K562 (cell line): ENCODE data around the gene ZNF362. TPM values are rescaled to one million over a fixed set of nuclear protein-coding genes. Genes with fewer than 3 reads are reported as not detected.

Experiments
- BRD9 ChIP-seq: fragments of 450-650 bp; IDR thresholded peaks from 2 replicates; pipeline ENCODE4 v1.6.1; 2018; ENCODE audit warnings: low read depth; ENCODE audit not compliant: partially characterized antibody
- DDX20 ChIP-seq: fragments of 450-650 bp; IDR thresholded peaks from 2 replicates; pipeline ENCODE4 v1.6.1; 2016; ENCODE audit warnings: missing genetic modification characterization, low read depth, mild to moderate bottlenecking, missing compliant biosample characterization, moderate library complexity
- MAFF ChIP-seq: IDR thresholded peaks from 2 replicates; pipeline ENCODE4 v1.6.1; 2012; ENCODE audit warnings: low read length, improper control_type of control experiment
- MAFG ChIP-seq: fragments of 450-650 bp; conservative IDR thresholded peaks from 2 replicates; pipeline ENCODE4 v1.6.1; 2016; ENCODE audit warnings: missing genetic modification characterization, missing compliant biosample characterization
- MCM5 ChIP-seq: fragments of 450-650 bp; IDR thresholded peaks from 2 replicates; pipeline ENCODE4 v1.6.1; 2016; ENCODE audit warnings: low read depth
- MTF1 ChIP-seq: fragments of 250-450 bp; sonication (Bioruptor Pico); IDR thresholded peaks from 2 replicates; pipeline ENCODE4 v1.9.0; 2021; ENCODE audit warnings: moderate library complexity, mild to moderate bottlenecking, inconsistent platforms, borderline replicate concordance
- POLR2A ChIP-seq: fragments of 450-650 bp; conservative IDR thresholded peaks from 2 replicates; pipeline ENCODE4 v1.6.1; 2016
- RFX1 ChIP-seq: fragments of 450-650 bp; IDR thresholded peaks from 2 replicates; pipeline ENCODE4 v1.6.1; 2016; ENCODE audit warnings: mild to moderate bottlenecking, moderate library complexity
- SIN3B ChIP-seq: fragments of 450-650 bp; IDR thresholded peaks from 2 replicates; pipeline ENCODE4 v1.6.1; 2017; ENCODE audit warnings: low read depth, mild to moderate bottlenecking, moderate library complexity
- SMARCC2 ChIP-seq: fragments of 450-650 bp; IDR thresholded peaks from 2 replicates; pipeline ENCODE4 v1.6.1; 2017; ENCODE audit warnings: antibody characterized with exemption, moderate library complexity, mild to moderate bottlenecking, low read depth
- TBL1XR1 ChIP-seq, 2 experiments: IDR thresholded peaks; 2 replicates each; pipeline ENCODE4 v1.6.1; 2012; ENCODE audit warnings: improper control_type of control experiment in 2 of 2, low read length in 2 of 2, mild to moderate bottlenecking in 1 of 2
- TSC22D4 ChIP-seq: fragments of 450-650 bp; IDR thresholded peaks from 2 replicates; pipeline ENCODE4 v1.6.1; 2016; ENCODE audit warnings: missing genetic modification characterization, missing biosample characterization, control low read depth
- ZEB2 ChIP-seq: fragments of 450-650 bp; IDR thresholded peaks from 2 replicates; pipeline ENCODE4 v1.6.1; 2016
- ZNF143 ChIP-seq: sonication (generic); formaldehyde crosslinking; IDR thresholded peaks from 2 replicates; pipeline ENCODE4 v1.9.0; 2022; ENCODE audit warnings: mild to moderate bottlenecking, missing genetic modification reagents
- polyA plus RNA-seq, 8 experiments: library from polyadenylated mRNA; depleted of rRNA in 4 of 8; stranded (reverse) in 5 of 8; unstranded in 3 of 8; fragments of >200 nt; fragmentation: Nextera tagmentation in 2 of 8; fragmentation: Illumina TruSeq in 1 of 8; extraction: Ambion mirVana in 2 of 8; extraction: Trizol in 1 of 8; gene quantifications; 2 replicates each; pipeline versions ENCODE4 v1.2.1 to v1.2.3, GENCODE V29; 2011 to 2014; ENCODE audit warnings: inconsistent platforms in 1 of 8, missing spikeins in 1 of 8
- total RNA-seq, 7 experiments: library from RNA; depleted of rRNA in 6 of 7; stranded (reverse); fragments of >200 nt in 6 of 7; fragmentation: Illumina TruSeq in 2 of 7; extraction: Trizol in 2 of 7; gene quantifications; 2 replicates each; pipeline versions ENCODE4 v1.2.1 to v1.2.3, GENCODE V29; 2011 to 2021; ENCODE audit warnings: low replicate concordance in 1 of 7
- TF ChIP-seq, protein P1 (sequence below): fragments of 450-650 bp; formaldehyde crosslinking; IDR thresholded peaks from 2 replicates; pipeline ENCODE4 v1.4.0; 2022; ENCODE audit warnings: missing genetic modification characterization
- TF ChIP-seq, protein P2 (sequence below): fragments of 450-650 bp; IDR thresholded peaks from 2 replicates; pipeline ENCODE4 v1.6.1; 2018; ENCODE audit not compliant: partially characterized antibody
- TF ChIP-seq, protein P3 (sequence below): fragments of 250-450 bp; sonication (Bioruptor Pico); IDR thresholded peaks from 2 replicates; pipeline ENCODE4 v1.5.1; 2021; ENCODE audit warnings: mild to moderate bottlenecking
- TF ChIP-seq, protein P4 (sequence below): fragments of 450-650 bp; IDR thresholded peaks from 2 replicates; pipeline ENCODE4 v1.6.1; 2018; ENCODE audit warnings: mild to moderate bottlenecking, low read depth; ENCODE audit not compliant: partially characterized antibody

The ZNF362 gene
- total and polyA plus RNA-seq, 9 of the 15 experiments (the other 6 are each of a cell fraction or from before 2014, with no cell fraction given), result 0.01 to 1.1 (median 0.35) TPM; not detected in 1

DNA sequence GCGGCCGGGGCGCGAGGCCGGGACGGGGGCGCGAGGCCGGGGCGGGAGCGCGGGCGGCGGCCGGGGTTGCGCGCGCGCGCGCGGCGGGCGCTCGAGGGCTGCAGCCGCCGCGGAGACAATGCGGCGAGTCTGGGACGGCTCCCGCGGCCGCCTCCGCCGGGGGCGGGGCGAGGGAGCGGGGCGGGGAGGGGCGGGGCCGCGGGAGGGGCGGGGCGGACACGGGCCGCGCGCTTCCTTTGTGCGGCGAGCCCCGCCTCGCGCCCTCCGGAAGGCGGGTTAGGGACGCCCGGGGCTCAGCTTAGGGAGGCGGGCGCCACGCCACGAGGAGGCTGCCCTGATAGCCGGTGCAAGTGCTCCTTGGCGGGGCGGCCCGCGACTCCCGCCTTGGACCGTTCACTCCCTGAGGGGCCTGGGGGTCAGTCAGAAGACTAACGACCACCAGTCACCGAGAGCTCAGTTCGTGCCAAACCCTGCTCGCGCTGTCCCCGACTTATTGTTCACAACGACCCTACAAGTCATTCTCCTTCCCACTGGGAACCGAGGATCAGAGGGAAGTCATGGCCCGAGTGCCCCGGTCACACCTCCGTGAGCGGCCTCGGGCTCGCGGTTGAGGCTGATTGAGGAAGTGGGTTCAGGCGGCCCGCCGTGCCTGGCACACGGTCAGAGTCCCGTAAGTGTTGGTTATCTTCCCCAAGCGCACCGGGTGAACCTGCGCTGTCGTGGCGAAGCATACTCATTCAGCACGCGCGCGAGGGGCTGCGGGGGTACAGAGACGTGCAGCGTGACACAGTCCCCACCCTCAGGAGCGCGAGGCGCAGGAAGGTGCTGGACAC is 93.7 kb downstream of the ZNF362 start (continued):
- TF ChIP-seq, protein P1, sequence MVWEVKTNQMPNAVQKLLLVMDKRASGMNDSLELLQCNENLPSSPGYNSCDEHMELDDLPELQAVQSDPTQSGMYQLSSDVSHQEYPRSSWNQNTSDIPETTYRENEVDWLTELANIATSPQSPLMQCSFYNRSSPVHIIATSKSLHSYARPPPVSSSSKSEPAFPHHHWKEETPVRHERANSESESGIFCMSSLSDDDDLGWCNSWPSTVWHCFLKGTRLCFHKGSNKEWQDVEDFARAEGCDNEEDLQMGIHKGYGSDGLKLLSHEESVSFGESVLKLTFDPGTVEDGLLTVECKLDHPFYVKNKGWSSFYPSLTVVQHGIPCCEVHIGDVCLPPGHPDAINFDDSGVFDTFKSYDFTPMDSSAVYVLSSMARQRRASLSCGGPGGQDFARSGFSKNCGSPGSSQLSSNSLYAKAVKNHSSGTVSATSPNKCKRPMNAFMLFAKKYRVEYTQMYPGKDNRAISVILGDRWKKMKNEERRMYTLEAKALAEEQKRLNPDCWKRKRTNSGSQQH (CRISPR knock-in tag), result no peak
- no peak for TF ChIP-seq DDX20 (tag)
- TF ChIP-seq MAFF, result no peak
- no peak for TF ChIP-seq ZNF143 (CRISPR knock-in tag)
- peak in 1 of 2 experiments; percentile 29; a peak in 1 of 4 replicates for TF ChIP-seq TBL1XR1 (IDR thresholded peaks at IDR 0.05; ENCODE audit: low read length in 2 of 2)
- TF ChIP-seq BRD9, result no peak
- no peak for TF ChIP-seq MTF1 (CRISPR knock-in tag)
- TF ChIP-seq MAFG, result no peak
- TF ChIP-seq, protein P2, sequence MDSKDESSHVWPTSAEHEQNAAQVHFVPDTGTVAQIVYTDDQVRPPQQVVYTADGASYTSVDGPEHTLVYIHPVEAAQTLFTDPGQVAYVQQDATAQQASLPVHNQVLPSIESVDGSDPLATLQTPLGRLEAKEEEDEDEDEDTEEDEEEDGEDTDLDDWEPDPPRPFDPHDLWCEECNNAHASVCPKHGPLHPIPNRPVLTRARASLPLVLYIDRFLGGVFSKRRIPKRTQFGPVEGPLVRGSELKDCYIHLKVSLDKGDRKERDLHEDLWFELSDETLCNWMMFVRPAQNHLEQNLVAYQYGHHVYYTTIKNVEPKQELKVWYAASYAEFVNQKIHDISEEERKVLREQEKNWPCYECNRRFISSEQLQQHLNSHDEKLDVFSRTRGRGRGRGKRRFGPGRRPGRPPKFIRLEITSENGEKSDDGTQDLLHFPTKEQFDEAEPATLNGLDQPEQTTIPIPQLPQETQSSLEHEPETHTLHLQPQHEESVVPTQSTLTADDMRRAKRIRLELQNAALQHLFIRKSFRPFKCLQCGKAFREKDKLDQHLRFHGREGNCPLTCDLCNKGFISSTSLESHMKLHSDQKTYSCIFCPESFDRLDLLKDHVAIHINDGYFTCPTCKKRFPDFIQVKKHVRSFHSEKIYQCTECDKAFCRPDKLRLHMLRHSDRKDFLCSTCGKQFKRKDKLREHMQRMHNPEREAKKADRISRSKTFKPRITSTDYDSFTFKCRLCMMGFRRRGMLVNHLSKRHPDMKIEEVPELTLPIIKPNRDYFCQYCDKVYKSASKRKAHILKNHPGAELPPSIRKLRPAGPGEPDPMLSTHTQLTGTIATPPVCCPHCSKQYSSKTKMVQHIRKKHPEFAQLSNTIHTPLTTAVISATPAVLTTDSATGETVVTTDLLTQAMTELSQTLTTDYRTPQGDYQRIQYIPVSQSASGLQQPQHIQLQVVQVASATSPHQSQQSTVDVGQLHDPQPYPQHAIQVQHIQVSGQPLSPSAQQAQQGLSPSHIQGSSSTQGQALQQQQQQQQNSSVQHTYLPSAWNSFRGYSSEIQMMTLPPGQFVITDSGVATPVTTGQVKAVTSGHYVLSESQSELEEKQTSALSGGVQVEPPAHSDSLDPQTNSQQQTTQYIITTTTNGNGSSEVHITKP, result peak; percentile 14
- TF ChIP-seq SMARCC2, result 0 out of 2 replicates have a peak, but pooled peaks have one; percentile 35
- 0 out of 2 replicates have a peak, but pooled peaks have one; percentile 22 for TF ChIP-seq SIN3B
- no peak for TF ChIP-seq MCM5
- TF ChIP-seq POLR2A, result peak; percentile 96
- TF ChIP-seq RFX1, result no peak
- TF ChIP-seq TSC22D4 (tag), result no peak
- 0 out of 2 replicates have a peak, but pooled peaks have one; percentile 8 for TF ChIP-seq ZEB2
- TF ChIP-seq, protein P3, sequence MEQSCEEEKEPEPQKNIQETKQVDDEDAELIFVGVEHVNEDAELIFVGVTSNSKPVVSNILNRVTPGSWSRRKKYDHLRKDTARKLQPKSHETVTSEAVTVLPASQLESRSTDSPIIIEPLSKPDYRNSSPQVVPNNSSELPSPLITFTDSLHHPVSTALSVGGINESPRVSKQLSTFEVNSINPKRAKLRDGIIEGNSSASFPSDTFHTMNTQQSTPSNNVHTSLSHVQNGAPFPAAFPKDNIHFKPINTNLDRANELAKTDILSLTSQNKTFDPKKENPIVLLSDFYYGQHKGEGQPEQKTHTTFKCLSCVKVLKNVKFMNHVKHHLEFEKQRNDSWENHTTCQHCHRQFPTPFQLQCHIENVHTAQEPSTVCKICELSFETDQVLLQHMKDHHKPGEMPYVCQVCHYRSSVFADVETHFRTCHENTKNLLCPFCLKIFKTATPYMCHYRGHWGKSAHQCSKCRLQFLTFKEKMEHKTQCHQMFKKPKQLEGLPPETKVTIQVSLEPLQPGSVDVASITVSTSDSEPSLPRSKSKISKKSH (CRISPR knock-in tag), result no peak
- TF ChIP-seq, protein P4, sequence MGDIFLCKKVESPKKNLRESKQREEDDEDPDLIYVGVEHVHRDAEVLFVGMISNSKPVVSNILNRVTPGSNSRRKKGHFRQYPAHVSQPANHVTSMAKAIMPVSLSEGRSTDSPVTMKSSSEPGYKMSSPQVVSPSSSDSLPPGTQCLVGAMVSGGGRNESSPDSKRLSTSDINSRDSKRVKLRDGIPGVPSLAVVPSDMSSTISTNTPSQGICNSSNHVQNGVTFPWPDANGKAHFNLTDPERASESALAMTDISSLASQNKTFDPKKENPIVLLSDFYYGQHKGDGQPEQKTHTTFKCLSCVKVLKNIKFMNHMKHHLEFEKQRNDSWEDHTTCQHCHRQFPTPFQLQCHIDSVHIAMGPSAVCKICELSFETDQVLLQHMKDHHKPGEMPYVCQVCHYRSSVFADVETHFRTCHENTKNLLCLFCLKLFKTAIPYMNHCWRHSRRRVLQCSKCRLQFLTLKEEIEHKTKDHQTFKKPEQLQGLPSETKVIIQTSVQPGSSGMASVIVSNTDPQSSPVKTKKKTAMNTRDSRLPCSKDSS, result no peak
